IPS-NIHi7 (cell line): ENCODE results near the gene LRRC40.
"Not testable (repeated sequence)": the region's sequence is repeated elsewhere in the genome, so short reads cannot be mapped to it uniquely, and the experiment has no call there.

ENCODE experiments used
- DNase-seq: peaks from one replicate; pipeline ENCODE4 v3.0.0; 2012; ENCODE audit warnings: mixed read lengths; ENCODE audit errors: extremely low spot score

LRRC40 gene

DNA sequence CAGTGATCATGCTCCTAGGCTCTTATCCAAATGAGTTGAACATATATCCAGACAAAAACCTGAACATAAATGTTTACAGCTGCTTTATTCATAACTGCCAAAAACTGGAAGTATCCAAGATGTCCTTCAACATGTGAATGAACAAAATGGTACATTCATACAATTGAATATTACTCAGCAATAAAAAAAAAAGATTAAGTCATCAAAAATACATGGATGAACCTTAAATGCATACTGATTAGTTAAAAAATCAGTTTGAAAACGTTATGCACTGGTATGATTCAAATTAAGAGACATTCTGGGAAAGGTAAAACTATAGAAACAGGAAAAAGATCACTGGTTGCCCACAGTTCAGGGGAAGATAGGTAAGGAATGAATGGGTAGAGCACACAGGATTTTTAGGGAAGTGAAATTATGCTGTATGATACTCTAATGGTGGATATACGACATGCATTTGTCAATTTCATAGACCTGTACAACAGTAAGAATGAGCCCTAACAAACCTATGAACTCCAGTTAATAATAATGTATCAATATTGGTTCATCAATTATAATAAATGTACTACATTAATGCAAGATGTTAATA is 3.1 kb downstream of the LRRC40 start:
- DNase-seq: no peak

GRCh38 chr1:70200065-70200464 is 5.3 kb downstream of the LRRC40 start:
- DNase-seq: no peak

- no peak for DNase-seq
These were observed 9.0 kb downstream of the LRRC40 start for GRCh38 chr1:70196333-70196732.

DNA sequence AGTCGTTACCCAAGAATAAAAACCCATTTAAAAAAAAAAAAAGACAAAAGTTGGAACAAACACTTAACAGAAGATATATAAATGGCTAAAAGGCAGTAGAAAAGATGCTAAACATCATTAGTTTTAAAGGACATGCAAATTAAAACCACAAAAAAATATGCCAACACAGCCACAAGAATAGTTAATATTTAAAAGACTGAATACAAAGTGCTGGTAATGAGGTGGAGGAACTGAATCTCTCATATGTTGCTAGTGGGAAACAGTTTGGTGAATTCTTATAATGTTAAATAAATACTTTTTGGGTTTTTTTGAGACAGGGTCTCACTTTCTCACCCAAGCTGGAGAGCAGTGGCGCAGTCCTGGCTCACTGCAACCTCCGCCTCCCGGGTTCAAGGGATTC is 10.0 kb downstream of the LRRC40 start:
- DNase-seq: no peak

GRCh38 chr1:70194601-70195000 is 10.8 kb downstream of the LRRC40 start:
- DNase-seq: no peak

DNA sequence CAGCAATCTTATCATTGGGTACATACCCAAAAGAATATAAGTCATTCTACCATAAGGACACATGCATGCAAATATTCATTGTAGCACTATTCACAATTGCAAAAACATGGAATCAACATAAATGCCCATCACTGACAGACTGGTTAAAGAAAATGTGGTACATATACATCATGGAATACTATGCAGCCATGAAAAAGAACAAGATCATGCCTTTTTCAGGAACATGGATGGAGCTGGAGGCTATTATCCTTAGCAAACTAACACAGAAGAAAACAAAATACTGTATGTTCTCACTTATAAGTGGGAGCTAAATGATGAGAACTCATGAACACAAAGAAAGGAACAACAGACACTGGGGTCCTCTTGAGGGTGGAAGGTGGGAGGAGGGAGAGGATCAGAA is 12.9 kb downstream of the LRRC40 start:
- not testable (repeated sequence) for DNase-seq

GRCh38 chr1:70190180-70190579 is 15.2 kb downstream of the LRRC40 start:
- DNase-seq: no peak

DNA sequence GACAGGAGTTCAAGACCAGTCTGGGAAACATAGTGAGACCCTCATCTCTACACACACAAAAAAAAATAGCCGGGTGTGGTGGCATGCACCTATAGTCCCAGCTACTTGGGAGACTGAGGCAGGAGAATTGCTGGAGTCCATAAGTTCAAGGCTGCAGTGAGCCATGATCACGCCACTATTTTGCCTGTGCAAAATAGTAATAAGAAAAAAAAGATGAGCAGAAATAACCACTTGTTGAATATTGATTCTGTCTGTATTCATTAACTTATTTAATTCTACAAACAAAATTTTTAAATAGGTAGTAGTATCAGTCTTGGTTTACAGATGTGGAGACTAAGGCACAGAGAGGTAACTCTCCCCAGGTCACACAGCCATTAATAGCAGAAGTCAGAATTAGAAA is 16.9 kb downstream of the LRRC40 start:
- no peak for DNase-seq

DNA sequence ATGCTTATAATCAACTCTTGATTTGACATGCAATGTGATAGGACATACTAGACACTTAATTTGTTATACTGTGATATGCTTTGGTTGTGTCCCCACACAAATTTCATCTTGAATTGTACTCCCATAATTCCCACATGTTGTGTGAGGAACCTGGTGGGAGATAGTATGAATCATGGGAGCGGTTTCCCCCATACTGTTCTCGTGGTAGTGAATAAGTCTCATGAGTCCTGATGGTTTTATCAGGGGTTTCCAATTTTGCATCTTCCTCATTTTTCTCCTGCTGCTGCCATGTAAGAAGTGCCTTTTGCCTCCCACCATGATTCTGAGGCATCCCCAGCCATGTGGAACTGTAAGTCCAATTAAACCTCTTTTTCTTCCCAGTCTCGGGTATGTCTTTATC is 20.2 kb downstream of the LRRC40 start:
- not testable (repeated sequence) for DNase-seq

- no peak for DNase-seq
These were observed 33.9 kb downstream of the LRRC40 start for GRCh38 chr1:70171512-70171911.

DNA sequence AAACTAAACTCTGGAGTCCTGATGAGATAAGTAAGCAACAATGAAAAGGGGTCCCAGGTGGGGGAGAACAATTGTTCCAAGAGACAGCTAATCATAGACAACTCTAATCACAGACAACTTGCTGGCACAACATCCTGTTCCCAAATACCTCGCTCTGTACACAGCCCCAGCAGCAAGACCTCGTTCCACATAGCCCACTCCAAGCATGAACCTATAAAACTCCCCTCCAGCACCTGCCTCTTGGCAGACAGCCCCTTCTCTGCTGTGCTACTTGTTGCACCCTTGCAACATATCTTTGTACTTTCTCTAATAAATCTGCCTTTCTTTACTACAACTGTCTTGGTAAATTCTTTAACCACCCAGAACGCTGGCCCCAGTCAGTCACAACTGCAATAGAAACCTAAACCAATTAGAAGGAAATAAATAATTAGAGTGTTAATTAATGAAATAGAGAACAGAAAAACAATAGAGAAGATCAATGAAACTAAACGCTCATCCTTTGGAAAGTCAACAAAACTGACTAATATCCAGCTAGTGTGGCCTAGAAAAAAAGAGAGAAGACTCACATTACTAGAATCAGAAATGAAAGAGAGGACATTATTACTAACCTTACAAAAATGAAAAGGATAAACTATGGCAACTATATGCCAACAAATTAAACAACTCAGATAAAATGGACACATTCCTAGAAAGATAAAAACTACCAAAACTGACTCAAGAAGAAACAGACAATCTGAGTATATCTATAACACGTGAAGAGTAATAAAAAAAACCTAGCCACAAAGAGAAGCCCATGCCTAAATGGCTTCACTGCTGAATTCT is 36.1 kb downstream of the LRRC40 start:
- DNase-seq: no peak

GRCh38 chr1:70168283-70168682 is 37.1 kb downstream of the LRRC40 start:
- DNase-seq: no peak

- no peak for DNase-seq
These were observed 41.0 kb downstream of the LRRC40 start for GRCh38 chr1:70164350-70164749.

DNA sequence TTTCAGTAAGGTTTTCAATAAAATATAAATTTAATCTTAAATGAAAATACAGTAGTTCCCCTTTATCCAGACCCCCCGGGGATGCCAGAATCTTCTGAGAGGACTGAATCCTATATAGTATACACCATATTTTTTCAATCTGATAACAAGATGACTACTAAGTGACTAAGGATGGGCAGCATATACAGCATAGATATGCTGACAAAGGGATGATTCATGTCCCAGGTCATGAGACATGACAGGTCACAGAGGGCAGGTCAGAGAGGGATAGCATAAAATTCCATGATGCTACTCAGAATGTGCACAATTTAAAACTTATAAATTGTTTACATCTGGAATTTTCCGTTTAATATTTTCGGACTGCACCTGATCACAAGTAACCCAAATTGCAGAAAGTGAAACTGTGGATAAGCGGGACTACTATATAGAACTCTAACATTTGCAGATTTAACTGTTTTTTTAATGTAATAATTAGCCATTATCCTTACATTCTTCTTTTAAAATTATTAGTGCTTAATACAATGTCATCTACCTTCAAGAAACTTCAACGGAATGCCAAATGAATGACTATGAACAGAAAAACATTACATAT is 48.8 kb downstream of the LRRC40 start:
- DNase-seq: no peak

GRCh38 chr1:70153739-70154138 is 51.6 kb downstream of the LRRC40 start:
- DNase-seq: no peak

DNA sequence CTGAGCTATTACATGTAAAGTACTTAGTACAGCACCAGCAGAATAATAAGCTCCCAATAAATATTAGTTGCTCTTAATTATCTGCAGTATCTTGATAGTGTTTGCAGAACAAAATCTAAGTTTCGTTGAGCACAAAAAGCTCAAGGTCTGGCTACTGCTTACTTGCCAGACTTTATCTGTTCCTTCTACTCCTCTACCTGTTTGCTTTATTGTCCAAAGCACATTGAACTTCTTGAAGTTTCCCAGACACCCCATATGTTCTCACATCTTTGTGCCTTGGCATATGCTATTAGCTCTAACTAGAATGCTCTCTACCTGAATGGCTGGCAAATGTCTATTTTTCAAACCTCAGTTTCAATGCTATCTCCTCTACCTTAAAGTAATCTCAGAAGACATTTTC is 54.9 kb downstream of the LRRC40 start:
- DNase-seq: no peak

GRCh38 chr1:70146488-70146887 is 58.9 kb downstream of the LRRC40 start:
- no peak for DNase-seq

DNA sequence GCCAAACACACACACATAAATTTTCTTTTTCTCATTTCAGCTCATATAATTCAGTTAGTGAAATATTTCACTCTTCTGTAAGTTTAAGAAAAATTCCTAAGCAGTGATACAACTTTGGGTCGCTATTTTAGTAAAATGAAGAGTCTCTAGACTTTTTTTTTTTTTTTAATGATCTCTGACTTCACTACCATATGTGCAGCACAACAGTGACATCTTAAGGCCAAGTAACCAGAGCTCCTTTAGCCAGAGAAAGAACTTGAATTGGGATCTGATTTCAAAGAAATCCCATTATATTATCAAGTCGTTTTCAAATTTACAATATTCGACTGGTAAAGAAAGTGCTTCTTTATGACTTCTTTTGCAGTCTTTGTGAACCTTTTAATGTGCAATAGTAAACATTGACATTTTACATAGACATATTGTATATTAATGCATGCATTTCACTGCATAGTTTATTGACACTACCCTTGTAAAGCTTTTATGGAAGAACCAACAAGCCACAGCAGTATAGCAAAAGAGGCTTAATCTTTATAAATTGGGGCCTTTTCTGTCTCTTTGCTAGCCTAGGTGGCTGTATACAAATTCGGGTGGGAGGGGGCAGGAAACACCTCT is 62.2 kb downstream of the LRRC40 start:
- no peak for DNase-seq

GRCh38 chr1:70142075-70142474 is 63.3 kb downstream of the LRRC40 start:
- DNase-seq: no peak

DNA sequence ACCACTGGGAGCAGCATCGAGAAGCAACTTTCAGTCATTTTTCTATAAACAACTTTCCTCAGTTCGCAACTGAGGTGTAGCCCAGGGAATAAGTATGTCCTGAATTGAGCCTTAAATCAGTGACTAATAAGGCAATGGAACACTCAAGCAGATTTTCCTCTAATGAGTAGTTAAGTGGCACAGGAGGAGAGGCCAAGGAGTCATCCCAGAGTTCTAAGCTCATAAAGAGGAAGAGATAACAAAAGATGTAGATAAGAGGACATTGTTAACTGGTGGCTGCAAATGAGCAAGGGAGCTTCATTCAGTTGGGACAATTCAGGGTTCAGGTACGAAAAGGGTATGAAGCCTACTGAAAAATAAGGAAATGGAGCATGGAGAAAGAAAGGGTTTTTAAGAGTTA is 64.5 kb downstream of the LRRC40 start:
- peak; percentile 13 for DNase-seq

- no peak for DNase-seq
These were observed 65.0 kb downstream of the LRRC40 start for GRCh38 chr1:70140343-70140742.

DNA sequence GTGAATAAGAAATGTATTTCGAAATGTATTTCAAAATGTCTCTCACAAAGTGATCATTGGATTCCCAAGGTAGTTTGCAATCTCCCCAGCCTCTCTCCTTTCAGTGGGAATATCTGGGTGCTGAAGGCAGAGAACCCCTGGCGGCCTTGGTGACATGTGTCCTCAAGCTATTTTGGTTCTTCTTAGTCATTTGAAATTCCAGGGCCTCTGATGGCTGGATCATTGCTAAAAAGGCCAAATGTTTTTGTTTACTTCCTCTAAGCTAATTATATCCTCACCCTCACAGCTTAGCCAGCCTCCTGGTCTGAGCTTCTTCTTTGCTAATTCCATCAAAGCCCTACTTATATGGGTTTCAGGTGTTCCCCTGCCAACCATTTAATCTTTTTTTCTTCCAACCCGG is 71.2 kb downstream of the LRRC40 start:
- DNase-seq: peak; percentile 14

DNA sequence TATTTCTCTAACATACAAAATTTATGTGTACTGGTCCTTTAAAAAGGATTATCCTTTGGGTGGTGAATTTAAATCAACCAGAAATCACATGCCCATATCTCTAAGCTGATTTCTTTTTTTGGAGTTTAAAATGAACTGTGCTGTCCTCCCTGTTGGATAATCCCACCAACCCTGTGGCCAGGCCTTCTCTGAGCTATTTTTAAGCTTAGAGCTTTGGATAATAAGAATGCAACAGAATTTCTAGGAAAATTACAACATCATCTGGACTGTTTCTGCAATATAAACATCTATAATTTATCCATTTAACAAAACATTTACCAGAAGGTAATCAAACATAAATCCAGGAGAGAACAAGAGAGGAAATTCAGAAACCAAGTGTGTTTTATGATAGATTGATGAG is 88.3 kb downstream of the LRRC40 start:
- DNase-seq: no peak
